PC-9 (cell line): ENCODE data around the gene AMOT.

Experiments used
- EZH2 ChIP-seq: fragments of 200-600 bp; sonication (generic); IDR thresholded peaks from 2 replicates; pipeline ENCODE4 v1.8.0; 2017; ENCODE audit warnings: antibody characterized with exemption, low read depth
- TF ChIP-seq, protein P1 (sequence below): fragments of 200-600 bp; sonication (generic); conservative IDR thresholded peaks from 2 replicates; pipeline ENCODE4 v1.6.1; 2017; ENCODE audit warnings: mixed run types, antibody characterized with exemption, mild to moderate bottlenecking, moderate library complexity

DNA sequence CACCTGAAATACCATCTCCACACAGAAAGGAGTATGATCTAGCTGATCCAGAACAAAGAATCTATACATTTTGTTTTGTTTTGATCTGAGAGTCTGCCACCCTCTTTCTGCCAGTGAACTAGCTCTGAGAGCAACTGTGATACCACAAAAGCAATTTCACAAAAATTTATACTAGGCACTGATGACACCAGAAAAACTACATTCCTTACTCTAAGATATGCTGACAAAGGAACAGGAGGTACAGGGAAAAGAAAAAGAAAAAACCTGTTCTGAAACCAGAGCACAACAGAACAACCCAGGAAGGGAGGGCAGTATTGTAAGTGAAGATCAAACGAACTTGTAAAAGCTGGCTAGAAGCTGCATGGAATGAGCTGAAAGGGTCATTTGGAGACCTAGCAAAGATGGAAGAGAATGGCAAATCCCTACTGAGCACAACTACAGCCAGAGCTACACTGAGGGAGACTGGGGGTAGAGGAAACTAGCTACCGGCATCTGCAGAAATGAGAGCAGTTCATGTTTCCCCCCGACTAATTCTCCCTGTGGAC, 31.9 kb downstream of the AMOT start:
- TF ChIP-seq, protein P1, sequence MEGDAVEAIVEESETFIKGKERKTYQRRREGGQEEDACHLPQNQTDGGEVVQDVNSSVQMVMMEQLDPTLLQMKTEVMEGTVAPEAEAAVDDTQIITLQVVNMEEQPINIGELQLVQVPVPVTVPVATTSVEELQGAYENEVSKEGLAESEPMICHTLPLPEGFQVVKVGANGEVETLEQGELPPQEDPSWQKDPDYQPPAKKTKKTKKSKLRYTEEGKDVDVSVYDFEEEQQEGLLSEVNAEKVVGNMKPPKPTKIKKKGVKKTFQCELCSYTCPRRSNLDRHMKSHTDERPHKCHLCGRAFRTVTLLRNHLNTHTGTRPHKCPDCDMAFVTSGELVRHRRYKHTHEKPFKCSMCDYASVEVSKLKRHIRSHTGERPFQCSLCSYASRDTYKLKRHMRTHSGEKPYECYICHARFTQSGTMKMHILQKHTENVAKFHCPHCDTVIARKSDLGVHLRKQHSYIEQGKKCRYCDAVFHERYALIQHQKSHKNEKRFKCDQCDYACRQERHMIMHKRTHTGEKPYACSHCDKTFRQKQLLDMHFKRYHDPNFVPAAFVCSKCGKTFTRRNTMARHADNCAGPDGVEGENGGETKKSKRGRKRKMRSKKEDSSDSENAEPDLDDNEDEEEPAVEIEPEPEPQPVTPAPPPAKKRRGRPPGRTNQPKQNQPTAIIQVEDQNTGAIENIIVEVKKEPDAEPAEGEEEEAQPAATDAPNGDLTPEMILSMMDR, result no peak
- TF ChIP-seq EZH2, result no peak
